GM20000 (cell line): ENCODE measurements around the gene MCHR1.

Source experiments
- DNase-seq: peaks from one replicate; pipeline ENCODE4 v3.0.0; 2012; ENCODE audit warnings: low spot score
- CTCF ChIP-seq: IDR thresholded peaks from 2 replicates; pipeline ENCODE4 v1.5.1; 2012; ENCODE audit warnings: mild to moderate bottlenecking, control low read depth; ENCODE audit errors: extremely low read depth, missing control alignments

The MCHR1 gene

GRCh38 chr22:40703174-40703573 lies 23.9 kb downstream of the MCHR1 start:
- TF ChIP-seq CTCF = no peak
- DNase-seq = peak; percentile 53

GRCh38 chr22:40703736-40704135 lies 24.5 kb downstream of the MCHR1 start:
- no peak for DNase-seq
- TF ChIP-seq CTCF = no peak

GRCh38 chr22:40705918-40706682 lies 26.8 kb downstream of the MCHR1 start:
- no peak for TF ChIP-seq CTCF

GRCh38 chr22:40707154-40707553 lies 27.9 kb downstream of the MCHR1 start:
- no peak for TF ChIP-seq CTCF
- DNase-seq = no peak

More at GRCh38 chr22:40705918-40706682, 26.8 kb downstream of the MCHR1 start:
- no peak for DNase-seq

GRCh38 chr22:40708177-40708576 lies 28.9 kb downstream of the MCHR1 start:
- DNase-seq = no peak
- no peak for TF ChIP-seq CTCF

GRCh38 chr22:40709752-40710413 lies 30.6 kb downstream of the MCHR1 start:
- no peak for TF ChIP-seq CTCF
- DNase-seq = no peak

- no peak for TF ChIP-seq CTCF
- no peak for DNase-seq
Observed at GRCh38 chr22:40712311-40712710, 33.0 kb downstream of the MCHR1 start.
